Skeletal muscle tissue (tissue), 4 donors: Measurements from ENCODE around the gene SEMA5B. TPM values are rescaled to one million over a fixed set of nuclear protein-coding genes. Genes with fewer than 3 reads are reported as not detected.

Experiments used
- H3K27ac ChIP-seq: one replicate; pipeline ENCODE4 v1.7.0; 2013; ENCODE audit warnings: mild to moderate bottlenecking, low read depth, low read length, inconsistent platforms
- H3K27me3 ChIP-seq, 3 donors: one replicate each; pipeline ENCODE4 v1.7.0; 2013; ENCODE audit warnings: low read length in 3 of 3; ENCODE audit not compliant: control insufficient read depth in 3 of 3, insufficient read depth in 3 of 3
- H3K36me3 ChIP-seq, 3 donors: one replicate each; pipeline ENCODE4 v1.7.0; 2013; ENCODE audit warnings: low read length in 3 of 3; ENCODE audit not compliant: control insufficient read depth in 3 of 3, insufficient read depth in 3 of 3
- H3K4me1 ChIP-seq, 3 donors: one replicate each; pipeline ENCODE4 v1.7.0; 2013; ENCODE audit warnings: low read length in 3 of 3, mild to moderate bottlenecking in 3 of 3; ENCODE audit not compliant: control insufficient read depth in 3 of 3, insufficient read depth in 3 of 3
- H3K4me3 ChIP-seq, 3 donors: one replicate each; pipeline ENCODE4 v1.7.0; 2013; ENCODE audit warnings: low read length in 3 of 3
- H3K9ac ChIP-seq, 3 donors: one replicate each; pipeline ENCODE4 v1.7.0; 2013; ENCODE audit warnings: low read length in 3 of 3, mild to moderate bottlenecking in 3 of 3, moderate library complexity in 2 of 3, low read depth in 1 of 3
- H3K9me3 ChIP-seq, 3 donors: one replicate each; pipeline ENCODE4 v1.7.0; 2013; ENCODE audit warnings: low read length in 3 of 3; ENCODE audit not compliant: control insufficient read depth in 3 of 3
- total RNA-seq: library from RNA; depleted of rRNA; stranded (reverse); fragments of >200 nt; gene quantifications from one replicate; pipeline ENCODE4 v1.2.3, GENCODE V29; 2014
- donor health status: Osteomylitis.

The SEMA5B gene
- total RNA-seq, 1 donor from 2014 or later: 8.4 TPM

- Histone ChIP-seq H3K9ac (no peak overlapping the region), H3K27me3 (peaks cover 3 to 7% (median 5%) of the 10 kb centered on the region in 3 donors), H3K4me1 (peaks cover 0 to 3% (median 0%) of the 10 kb centered on the region in 3 donors), H3K27ac (no peak overlapping the region), H3K4me3 (no peak overlapping the region), H3K9me3 (no peaks in the 10 kb centered on the region), H3K36me3 (no peaks in the 10 kb centered on the region)
These were observed 17.6 kb upstream of the SEMA5B start for GRCh38 chr3:123044981-123045763.

GRCh38 chr3:123042413-123042812 is 14.8 kb upstream of the SEMA5B start:
- no peak overlapping the region for H3K27ac ChIP-seq
- no peaks in the 10 kb centered on the region for H3K4me1 ChIP-seq
- no peak overlapping the region for H3K4me3 ChIP-seq
- H3K9ac ChIP-seq: no peak overlapping the region
- peaks cover 3 to 10% (median 5%) of the 10 kb centered on the region in 3 donors for H3K27me3 ChIP-seq
- H3K36me3 ChIP-seq: no peaks in the 10 kb centered on the region
- no peaks in the 10 kb centered on the region for H3K9me3 ChIP-seq

- H3K36me3 ChIP-seq: no peaks in the 10 kb centered on the region
- peaks cover 3 to 6% (median 5%) of the 10 kb centered on the region in 3 donors for H3K27me3 ChIP-seq
- H3K4me1 ChIP-seq: peaks cover 0 to 6% (median 6%) of the 10 kb centered on the region in 3 donors
- no peaks in the 10 kb centered on the region for H3K9me3 ChIP-seq
- no peak overlapping the region for H3K4me3 ChIP-seq
- H3K9ac ChIP-seq: no peak overlapping the region
- no peak overlapping the region for H3K27ac ChIP-seq
These were observed 11.6 kb upstream of the SEMA5B start for GRCh38 chr3:123039178-123039577.

- Histone ChIP-seq H3K27ac (no peak overlapping the region), H3K9ac (no peak overlapping the region), H3K36me3 (no peaks in the 10 kb centered on the region), H3K4me3 (no peak overlapping the region), H3K4me1 (peaks cover 0 to 6% (median 6%) of the 10 kb centered on the region in 3 donors), H3K9me3 (no peaks in the 10 kb centered on the region), H3K27me3 (peaks cover 3 to 6% (median 5%) of the 10 kb centered on the region in 3 donors)
These were observed 11.2 kb upstream of the SEMA5B start for GRCh38 chr3:123038751-123039150.

- Histone ChIP-seq H3K4me3 (no peak overlapping the region), H3K9ac (no peak overlapping the region), H3K27ac (no peak overlapping the region), H3K9me3 (no peaks in the 10 kb centered on the region), H3K36me3 (no peaks in the 10 kb centered on the region), H3K27me3 (peaks cover 11 to 14% (median 13%) of the 10 kb centered on the region in 3 donors), H3K4me1 (peaks cover 0 to 6% (median 6%) of the 10 kb centered on the region in 3 donors)
These were observed 9.4 kb upstream of the SEMA5B start for GRCh38 chr3:123037015-123037375.

- H3K4me1 ChIP-seq: peaks cover 0 to 6% (median 6%) of the 10 kb centered on the region in 3 donors
- no peaks in the 10 kb centered on the region for H3K36me3 ChIP-seq
- H3K27ac ChIP-seq: no peak overlapping the region
- H3K9me3 ChIP-seq: no peaks in the 10 kb centered on the region
- H3K4me3 ChIP-seq: no peak overlapping the region
- no peak overlapping the region for H3K9ac ChIP-seq
- H3K27me3 ChIP-seq: peaks cover 10 to 14% (median 12%) of the 10 kb centered on the region in 3 donors
These were observed 8.9 kb upstream of the SEMA5B start for GRCh38 chr3:123036352-123037014.

GRCh38 chr3:123034996-123035395 is 7.4 kb upstream of the SEMA5B start:
- H3K9me3 ChIP-seq: no peaks in the 10 kb centered on the region
- no peak overlapping the region for H3K4me3 ChIP-seq
- H3K36me3 ChIP-seq: no peaks in the 10 kb centered on the region
- peaks cover 0 to 6% (median 6%) of the 10 kb centered on the region in 3 donors for H3K4me1 ChIP-seq
- peaks cover 21 to 23% (median 23%) of the 10 kb centered on the region in 3 donors for H3K27me3 ChIP-seq
- no peak overlapping the region for H3K9ac ChIP-seq
- no peak overlapping the region for H3K27ac ChIP-seq

- Histone ChIP-seq H3K4me1 (peaks cover 0 to 6% (median 6%) of the 10 kb centered on the region in 3 donors), H3K9ac (no peak overlapping the region), H3K9me3 (no peaks in the 10 kb centered on the region), H3K36me3 (no peaks in the 10 kb centered on the region), H3K4me3 (no peak overlapping the region), H3K27me3 (peaks cover 28 to 31% (median 30%) of the 10 kb centered on the region in 3 donors), H3K27ac (no peak overlapping the region)
These were observed 6.6 kb upstream of the SEMA5B start for GRCh38 chr3:123034120-123034519.

GRCh38 chr3:123032057-123032456 is 4.5 kb upstream of the SEMA5B start:
- H3K27me3 ChIP-seq: peaks cover 42 to 48% (median 48%) of the 10 kb centered on the region in 3 donors
- no peak overlapping the region for H3K4me3 ChIP-seq
- H3K27ac ChIP-seq: no peak overlapping the region
- no peaks in the 10 kb centered on the region for H3K36me3 ChIP-seq
- no peak overlapping the region for H3K9ac ChIP-seq
- H3K9me3 ChIP-seq: no peaks in the 10 kb centered on the region
- peaks cover 7 to 18% (median 14%) of the 10 kb centered on the region in 3 donors for H3K4me1 ChIP-seq

- Histone ChIP-seq H3K9ac (no peak overlapping the region), H3K27me3 (peaks cover 51 to 57% (median 56%) of the 10 kb centered on the region in 3 donors), H3K27ac (no peak overlapping the region), H3K4me1 (peaks cover 13 to 19% (median 15%) of the 10 kb centered on the region in 3 donors), H3K9me3 (no peaks in the 10 kb centered on the region), H3K36me3 (no peaks in the 10 kb centered on the region), H3K4me3 (no peak overlapping the region)
These were observed 3.5 kb upstream of the SEMA5B start for GRCh38 chr3:123031051-123031450.
